ENCODE measurements around the gene P3H1.
"Not testable (repeated sequence)": the region's sequence is repeated elsewhere in the genome, so short reads cannot be mapped to it uniquely, and the experiment has no call there.

- not testable (repeated sequence) for TF ChIP-seq CTCF, MYC (IDR thresholded peaks at IDR 0.05; ENCODE audit: low read depth, low read length)
Observed at GRCh38 chr1:42722403-42722802, 44.4 kb downstream of the P3H1 start.

All from NB4 (cell line).